Stimulated activated CD8-positive, alpha-beta memory T cell treated with anti-CD3 and anti-CD28 coated beads, Interleukin-7, amount 100 ng/mL, for 1 hour (primary cell): ENCODE results near the gene FMN2.

Experiments used
- DNase-seq, 2 donors: peaks; one replicate each; pipeline ENCODE4 v3.0.0-alpha.2; 2020; ENCODE audit warnings: low read depth in 2 of 2

The FMN2 gene

GRCh38 chr1:240091614-240092300 lies at the start of gene FMN2:
Gene FMN2 (plus strand): TSS chr1:240091883. CDS start chr1:240092110, 227 bp downstream.
- no peak for DNase-seq

GRCh38 chr1:240044620-240045019 lies 47.1 kb upstream of the FMN2 start:
- DNase-seq = no peak

GRCh38 chr1:240046000-240046399 lies 45.7 kb upstream of the FMN2 start:
- no peak for DNase-seq

DNA sequence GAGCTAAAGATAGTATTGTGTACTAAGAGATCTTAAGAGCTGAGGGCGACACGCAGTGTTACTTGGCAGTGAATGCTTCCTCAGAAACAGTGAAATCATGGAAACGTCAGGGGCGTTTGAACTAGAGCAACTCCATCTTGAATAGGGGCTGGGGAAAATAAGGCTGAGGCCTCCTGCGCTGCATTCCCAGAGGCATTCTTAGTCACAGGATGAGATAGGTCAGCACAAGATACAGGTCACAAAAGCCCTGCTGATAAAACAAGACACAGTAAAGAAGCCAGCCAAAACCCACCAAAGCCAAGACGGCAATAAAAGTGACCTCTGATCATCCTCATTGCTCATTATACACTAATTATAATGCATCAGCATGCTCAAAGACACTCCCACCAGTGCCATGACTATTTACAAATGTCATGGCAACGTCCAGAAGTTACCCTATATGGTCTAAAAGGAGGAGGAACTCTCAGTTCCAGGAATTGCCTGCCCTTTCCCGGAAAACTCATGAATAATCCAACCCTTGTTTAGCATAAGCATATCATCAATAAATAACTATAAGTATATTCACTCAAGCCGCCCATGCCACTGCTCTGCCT lies 37.5 kb upstream of the FMN2 start:
- no peak for DNase-seq

- no peak for DNase-seq
Measured at GRCh38 chr1:240055936-240056335, 35.7 kb upstream of the FMN2 start.

- no peak for DNase-seq
Measured at GRCh38 chr1:240056350-240056749, 35.3 kb upstream of the FMN2 start.

- no peak for DNase-seq
Measured at GRCh38 chr1:240058049-240058448, 33.6 kb upstream of the FMN2 start.

GRCh38 chr1:240068961-240069360 lies 22.7 kb upstream of the FMN2 start:
- DNase-seq = no peak

GRCh38 chr1:240070188-240070587 lies 21.5 kb upstream of the FMN2 start:
- DNase-seq = no peak

GRCh38 chr1:240073097-240073496 lies 18.6 kb upstream of the FMN2 start:
- no peak for DNase-seq

GRCh38 chr1:240074422-240074821 lies 17.3 kb upstream of the FMN2 start:
- DNase-seq = no peak

DNA sequence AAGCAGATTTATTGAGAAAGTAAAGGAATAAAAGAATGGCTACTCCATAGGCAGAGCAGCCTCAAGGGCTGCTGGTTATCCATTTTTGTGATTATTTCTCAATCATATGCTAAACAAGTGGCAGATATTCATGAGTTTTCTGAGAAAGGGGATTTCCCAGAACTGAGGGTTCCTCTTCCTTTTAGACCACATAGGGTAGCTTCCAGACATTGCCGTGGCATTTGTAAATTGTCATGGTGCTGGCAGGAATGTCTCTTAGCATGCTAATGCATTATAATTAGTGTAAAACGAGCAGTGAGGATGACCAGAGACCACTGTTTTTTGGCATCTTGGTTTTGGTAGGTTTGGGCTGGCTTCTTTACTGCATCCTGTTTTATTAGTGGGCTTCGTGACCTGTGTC lies 16.8 kb upstream of the FMN2 start:
- DNase-seq = no peak

GRCh38 chr1:240084337-240084736 lies 7.3 kb upstream of the FMN2 start:
- DNase-seq = no peak

DNA sequence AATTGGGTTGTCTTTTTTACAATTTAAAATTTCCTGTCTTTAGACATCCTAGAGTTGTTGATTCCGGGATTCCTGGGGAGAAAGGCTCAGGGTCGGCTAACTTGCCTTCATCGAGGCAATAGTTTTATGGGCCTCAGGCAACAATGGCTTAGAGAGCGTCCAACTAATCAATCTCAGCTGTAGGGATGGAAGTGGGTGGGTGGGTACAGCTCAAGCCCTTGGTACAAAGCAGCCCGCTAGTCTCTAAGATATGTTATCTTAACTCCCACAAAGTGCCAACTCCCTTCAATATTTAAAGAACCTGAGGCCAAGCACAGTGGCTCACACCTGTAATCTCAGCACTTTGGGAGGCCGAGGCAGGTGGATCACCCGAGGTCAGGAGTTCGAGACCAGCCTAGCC lies 6.9 kb upstream of the FMN2 start:
- DNase-seq = no peak

GRCh38 chr1:240086726-240087125 lies 5.0 kb upstream of the FMN2 start:
- no peak for DNase-seq

GRCh38 chr1:240090014-240090413 lies 1.7 kb upstream of the FMN2 start:
- DNase-seq = no peak

DNA sequence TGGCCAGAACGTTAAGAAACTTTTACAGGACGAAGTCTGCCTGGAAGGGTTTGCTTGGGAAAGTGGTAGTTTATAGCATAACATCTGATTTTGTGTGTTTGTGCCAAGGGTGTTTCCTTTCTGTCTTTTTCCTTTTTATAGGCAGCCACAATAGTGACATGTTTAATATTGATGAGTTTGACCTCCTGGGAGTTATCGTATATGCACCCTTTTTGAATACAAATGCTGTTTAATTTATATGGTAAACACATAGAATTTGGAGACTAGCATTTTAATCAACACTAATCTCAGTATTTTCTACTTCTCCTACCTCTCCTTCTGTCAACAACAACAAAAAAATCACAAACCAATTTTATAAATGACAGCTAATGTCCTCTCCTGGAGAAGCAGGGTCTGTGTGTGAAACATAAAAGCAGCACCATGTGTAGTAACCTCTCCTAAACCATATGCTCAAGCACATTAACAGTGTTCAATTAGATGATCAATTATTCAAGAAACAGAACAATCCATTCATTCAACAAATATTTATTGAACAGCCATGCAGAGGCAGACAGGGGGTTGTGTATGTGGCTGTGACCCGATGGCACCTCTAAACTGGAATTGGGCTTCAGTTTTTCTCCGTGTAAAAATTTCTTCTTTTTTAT lies 604 bp upstream of the FMN2 start:
- no peak for DNase-seq

- no peak for DNase-seq
Measured at GRCh38 chr1:240092301-240093119, 827 bp downstream of the FMN2 start.

DNA sequence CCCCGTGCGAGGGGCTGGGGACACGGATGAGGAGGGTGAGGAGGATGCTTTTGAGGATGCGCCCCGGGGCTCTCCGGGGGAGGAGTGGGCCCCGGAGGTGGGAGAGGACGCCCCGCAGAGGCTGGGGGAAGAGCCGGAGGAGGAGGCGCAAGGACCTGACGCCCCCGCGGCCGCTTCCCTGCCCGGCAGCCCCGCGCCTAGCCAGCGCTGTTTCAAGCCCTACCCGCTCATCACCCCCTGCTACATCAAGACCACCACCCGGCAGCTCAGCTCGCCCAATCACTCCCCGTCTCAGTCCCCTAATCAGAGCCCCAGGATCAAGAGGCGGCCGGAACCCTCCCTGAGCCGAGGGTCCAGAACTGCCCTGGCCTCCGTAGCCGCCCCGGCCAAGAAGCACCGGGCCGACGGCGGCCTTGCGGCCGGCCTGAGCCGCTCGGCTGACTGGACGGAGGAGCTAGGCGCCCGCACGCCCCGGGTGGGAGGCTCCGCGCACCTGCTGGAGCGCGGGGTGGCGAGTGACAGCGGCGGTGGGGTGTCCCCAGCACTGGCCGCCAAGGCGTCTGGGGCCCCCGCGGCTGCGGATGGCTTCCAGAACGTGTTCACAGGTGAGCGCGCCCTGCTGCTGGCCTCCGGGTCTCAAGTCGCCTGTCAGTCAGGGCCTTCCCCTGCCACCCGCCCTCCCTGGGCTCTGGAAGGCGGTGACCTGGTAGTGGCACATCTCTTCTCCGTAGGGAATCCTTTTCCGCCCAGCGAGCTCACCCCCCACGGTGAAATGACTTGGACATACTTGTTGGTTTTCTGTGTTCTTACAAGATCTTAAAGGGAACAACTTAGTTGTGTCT lies 1.7 kb downstream of the FMN2 start:
- no peak for DNase-seq

GRCh38 chr1:240094041-240094722 lies 2.5 kb downstream of the FMN2 start:
- DNase-seq = no peak

DNA sequence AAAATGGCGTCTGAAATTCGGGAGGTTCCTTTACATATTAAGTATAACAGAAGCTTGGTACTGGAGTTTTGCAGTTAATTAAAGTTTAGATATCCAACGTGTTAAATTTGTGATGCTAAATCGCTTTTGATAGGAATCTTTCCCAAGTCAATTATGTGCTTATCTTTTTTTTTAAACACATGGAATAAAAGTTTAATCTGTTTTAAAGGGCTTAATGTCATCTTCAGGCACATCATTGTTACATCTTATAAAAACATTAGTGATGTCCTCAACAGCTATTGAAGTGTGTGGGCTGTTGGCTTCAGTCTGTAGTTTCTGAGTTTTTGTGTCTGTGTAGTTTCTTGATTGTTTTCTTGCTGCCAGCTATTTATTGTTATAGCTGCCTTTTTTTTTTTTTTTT lies 5.3 kb downstream of the FMN2 start:
- no peak for DNase-seq
